K562 (cell line): Measurements from ENCODE around the gene NPAS2. TPM values are rescaled to one million over a fixed set of nuclear protein-coding genes. Genes with fewer than 3 reads are reported as not detected.

ENCODE experiments used
- ARHGAP35 ChIP-seq: fragments of 450-650 bp; IDR thresholded peaks from 2 replicates; pipeline ENCODE4 v1.6.1; 2018; ENCODE audit not compliant: partially characterized antibody
- COPS2 ChIP-seq: fragments of 450-650 bp; conservative IDR thresholded peaks from 2 replicates; pipeline ENCODE4 v1.6.1; 2016; ENCODE audit warnings: mild to moderate bottlenecking, moderate library complexity
- HOXB6 ChIP-seq: fragments of 250-450 bp; sonication (Bioruptor Pico); IDR thresholded peaks from 2 replicates; pipeline ENCODE4 v1.5.1; 2022; ENCODE audit warnings: mild to moderate bottlenecking, borderline replicate concordance
- KDM4B ChIP-seq, 2 experiments: fragments of 450-650 bp in 1 of 2; sonication (generic) in 1 of 2; IDR thresholded peaks; 2 replicates each; pipeline ENCODE4 v1.6.1; 2016 to 2017; ENCODE audit warnings: borderline replicate concordance in 2 of 2, antibody characterized with exemption in 1 of 2, low read depth in 1 of 2, mild to moderate bottlenecking in 1 of 2
- LARP7 ChIP-seq: fragments of 450-650 bp; IDR thresholded peaks from 2 replicates; pipeline ENCODE4 v1.6.1; 2016
- MEF2D ChIP-seq: conservative IDR thresholded peaks from 2 replicates; pipeline ENCODE4 v1.6.1; 2016; ENCODE audit warnings: low read depth, missing genetic modification characterization, missing compliant biosample characterization
- MTA2 ChIP-seq: fragments of 450-650 bp; IDR thresholded peaks from 2 replicates; pipeline ENCODE4 v1.6.1; 2016; ENCODE audit warnings: low read depth
- NR2F6 ChIP-seq: fragments of 450-650 bp; formaldehyde crosslinking; IDR thresholded peaks from 2 replicates; pipeline ENCODE4 v1.4.0; 2020; ENCODE audit warnings: mild to moderate bottlenecking
- PHB ChIP-seq: fragments of 250-450 bp; sonication (Bioruptor Pico); IDR thresholded peaks from 2 replicates; pipeline ENCODE4 v1.5.0; 2021
- RAD51 ChIP-seq: fragments of 450-650 bp; IDR thresholded peaks from 2 replicates; pipeline ENCODE4 v1.7.1; 2016; ENCODE audit warnings: low read depth, mild to moderate bottlenecking, borderline replicate concordance
- SMAD4 ChIP-seq: fragments of 250-450 bp; sonication (Bioruptor Pico); conservative IDR thresholded peaks from 2 replicates; pipeline ENCODE4 v1.8.0; 2021; ENCODE audit warnings: inconsistent platforms, mild to moderate bottlenecking, moderate library complexity
- SNIP1 ChIP-seq: fragments of 450-650 bp; IDR thresholded peaks from 2 replicates; pipeline ENCODE4 v1.7.1; 2017; ENCODE audit warnings: low read depth, mild to moderate bottlenecking
- SP1 ChIP-seq: sonication (generic); formaldehyde crosslinking; IDR thresholded peaks from 2 replicates; pipeline ENCODE4 v1.8.1; 2022; ENCODE audit warnings: mild to moderate bottlenecking, missing genetic modification reagents
- SREBF1 ChIP-seq: fragments of 150-350 bp; IDR thresholded peaks from 2 replicates; pipeline ENCODE4 v1.6.1; 2014; ENCODE audit warnings: antibody characterized with exemption, low read depth, low read length, borderline replicate concordance
- SRSF1 ChIP-seq: fragments of 200-400 bp; formaldehyde crosslinking; IDR thresholded peaks from 2 replicates; pipeline ENCODE4 v1.6.1; 2017; ENCODE audit warnings: mild to moderate bottlenecking, low read depth, low read length, moderate library complexity
- TAF1 ChIP-seq: IDR thresholded peaks from 2 replicates; pipeline ENCODE4 v1.6.1; 2011; ENCODE audit warnings: mild to moderate bottlenecking, low read length, moderate library complexity; ENCODE audit not compliant: insufficient read depth, control insufficient read depth, severe bottlenecking; ENCODE audit errors: extremely low read depth
- TBP ChIP-seq: optimal IDR thresholded peaks from 2 replicates; pipeline ENCODE3; 2011; ENCODE audit warnings: low read depth, low read length, improper control_type of control experiment
- TCFL5 ChIP-seq: fragments of 250-450 bp; sonication (Bioruptor Pico); conservative IDR thresholded peaks from 2 replicates; pipeline ENCODE4 v1.6.1; 2021; ENCODE audit warnings: mild to moderate bottlenecking, moderate library complexity, matching md5 sums
- TFE3 ChIP-seq: fragments of 450-650 bp; formaldehyde crosslinking; IDR thresholded peaks from 2 replicates; pipeline ENCODE4 v1.4.0; 2020; ENCODE audit warnings: mild to moderate bottlenecking, mixed read lengths
- YY1 ChIP-seq, 3 experiments: IDR thresholded peaks; 2 replicates each; pipeline ENCODE4 v1.6.1; 2011; ENCODE audit warnings: low read length in 2 of 3, mild to moderate bottlenecking in 2 of 3, moderate library complexity in 2 of 3, borderline replicate concordance in 1 of 3, control low read depth in 1 of 3, low read depth in 1 of 3; ENCODE audit not compliant: insufficient read depth in 3 of 3, insufficient replicate concordance in 2 of 3, control insufficient read depth in 1 of 3, insufficient read length in 1 of 3; ENCODE audit errors: extremely low read depth in 1 of 3
- ZBTB33 ChIP-seq: sonication (generic); formaldehyde crosslinking; IDR thresholded peaks from 2 replicates; pipeline ENCODE4 v1.8.1; 2023; ENCODE audit warnings: mild to moderate bottlenecking, missing genetic modification reagents
- ZNF143 ChIP-seq: sonication (generic); formaldehyde crosslinking; IDR thresholded peaks from 2 replicates; pipeline ENCODE4 v1.9.0; 2022; ENCODE audit warnings: mild to moderate bottlenecking, missing genetic modification reagents
- ZNF165 ChIP-seq: fragments of 250-450 bp; sonication (Bioruptor Pico); IDR thresholded peaks from 2 replicates; pipeline ENCODE4 v1.4.0; 2020; ENCODE audit warnings: borderline replicate concordance
- ZNF232 ChIP-seq: sonication (generic); formaldehyde crosslinking; IDR thresholded peaks from 2 replicates; pipeline ENCODE4 v1.8.0; 2022; ENCODE audit warnings: mild to moderate bottlenecking, missing genetic modification reagents
- ZNF766 ChIP-seq: fragments of 200-800 bp; sonication (Bioruptor generic); conservative IDR thresholded peaks from 2 replicates; pipeline ENCODE4 v1.6.1; 2016; ENCODE audit warnings: missing genetic modification characterization, missing compliant biosample characterization
- ZNF785 ChIP-seq: fragments of 250-450 bp; sonication (Bioruptor Pico); IDR thresholded peaks from 2 replicates; pipeline ENCODE4 v1.4.0; 2020; ENCODE audit warnings: mild to moderate bottlenecking
- polyA plus RNA-seq, 8 experiments: library from polyadenylated mRNA; depleted of rRNA in 4 of 8; stranded (reverse) in 5 of 8; unstranded in 3 of 8; fragments of >200 nt; fragmentation: Nextera tagmentation in 2 of 8; fragmentation: Illumina TruSeq in 1 of 8; extraction: Ambion mirVana in 2 of 8; extraction: Trizol in 1 of 8; gene quantifications; 2 replicates each; pipeline versions ENCODE4 v1.2.1 to v1.2.3, GENCODE V29; 2011 to 2014; ENCODE audit warnings: inconsistent platforms in 1 of 8, missing spikeins in 1 of 8
- total RNA-seq, 7 experiments: library from RNA; depleted of rRNA in 6 of 7; stranded (reverse); fragments of >200 nt in 6 of 7; fragmentation: Illumina TruSeq in 2 of 7; extraction: Trizol in 2 of 7; gene quantifications; 2 replicates each; pipeline versions ENCODE4 v1.2.1 to v1.2.3, GENCODE V29; 2011 to 2021; ENCODE audit warnings: low replicate concordance in 1 of 7

Gene NPAS2
- total and polyA plus RNA-seq, 9 of the 15 experiments (the other 6 are each of a cell fraction or from before 2014, with no cell fraction given): 0.06 to 0.29 (median 0.07) TPM; not detected in 5

- TF ChIP-seq COPS2 (no peak), SREBF1 (no peak), ZNF766 (CRISPR knock-in tag) (peak; percentile 80), TCFL5 (CRISPR knock-in tag) (no peak), ZBTB33 (CRISPR knock-in tag) (peak; percentile 99), KDM4B (IDR thresholded peaks at IDR 0.05; ENCODE audit: borderline replicate concordance in 2 of 2, low read depth in 1 of 2) (peak in 1 of 2 experiments; percentile 63; a peak in 1 of 4 replicates), SP1 (CRISPR knock-in tag) (peak; percentile 93), SNIP1 (peak; percentile 95), ZNF785 (CRISPR knock-in tag) (no peak), TFE3 (CRISPR knock-in tag) (no peak), SRSF1 (no peak), YY1 (IDR thresholded peaks at IDR 0.05; ENCODE audit: borderline replicate concordance in 1 of 3, control insufficient read depth in 1 of 3, extremely low read depth in 1 of 3, insufficient read depth in 3 of 3, insufficient read length in 1 of 3, insufficient replicate concordance in 2 of 3, low read depth in 1 of 3, low read length in 2 of 3) (peak; percentile 30 to 69 (median 60)), NR2F6 (no peak), ZNF165 (no peak), LARP7 (no peak), ZNF232 (CRISPR knock-in tag) (peak; percentile 99), TAF1 (peak; percentile 100), ARHGAP35 (no peak), RAD51 (no peak), MTA2 (0 out of 2 replicates have a peak, but pooled peaks have one; percentile 50), HOXB6 (no peak), SMAD4 (peak; percentile 82; the same call in 1 of the 2 replicates), TBP (no peak), MEF2D (tag) (no peak; the same call in 1 of the 2 replicates), PHB (CRISPR knock-in tag) (no peak), ZNF143 (CRISPR knock-in tag) (peak; percentile 85)
Observed at GRCh38 chr2:101001691-101002561, 182.0 kb downstream of the NPAS2 start, which contains the start of gene RPL31 (continued).
